Measurements from ENCODE around the gene AQP5. TPM values are rescaled to one million over a fixed set of nuclear protein-coding genes. Genes with fewer than 3 reads are reported as not detected.

AQP5 gene
- polyA plus RNA-seq, 4 donors, result 2.2 to 3.2 (median 2.6) TPM

DNA sequence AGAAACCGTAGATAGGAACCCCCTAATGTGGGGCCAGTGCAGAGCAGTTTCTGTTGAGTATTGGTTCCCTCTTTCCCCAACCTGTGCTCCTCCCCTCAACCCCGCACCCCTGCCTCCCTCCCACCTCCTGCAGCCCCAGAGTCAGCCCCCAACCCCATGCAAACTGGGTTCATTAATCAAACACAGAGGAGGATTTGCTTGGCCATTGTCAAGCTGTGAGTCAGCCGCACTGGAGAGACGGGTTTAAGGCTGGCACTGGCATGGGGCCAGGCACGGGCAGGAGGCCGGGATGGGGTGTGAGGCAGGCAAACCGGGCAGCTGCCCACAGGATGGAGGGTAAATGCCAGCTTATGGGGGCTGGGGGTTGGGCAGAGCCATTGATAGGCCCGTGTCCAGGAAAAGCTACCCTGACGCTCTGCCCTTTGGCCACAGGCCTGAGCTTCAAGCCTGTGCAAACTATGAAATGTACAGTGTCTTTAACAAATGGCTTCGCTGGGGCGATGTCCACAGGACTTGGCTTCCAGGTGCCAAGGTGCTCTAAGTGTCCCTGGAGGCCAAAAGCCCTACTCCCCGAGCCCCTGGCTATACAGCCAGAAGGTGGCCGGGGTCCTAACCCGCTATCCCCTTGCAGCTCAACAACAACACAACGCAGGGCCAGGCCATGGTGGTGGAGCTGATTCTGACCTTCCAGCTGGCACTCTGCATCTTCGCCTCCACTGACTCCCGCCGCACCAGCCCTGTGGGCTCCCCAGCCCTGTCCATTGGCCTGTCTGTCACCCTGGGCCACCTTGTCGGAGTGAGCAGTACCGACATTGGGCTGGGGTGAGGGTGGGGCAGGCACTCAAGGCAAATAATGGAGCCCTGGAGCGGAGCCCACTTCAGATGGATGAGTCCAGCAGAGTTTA, 1.4 kb downstream of the AQP5 start:
- DNase-seq (ENCODE audit: low read depth in 4 of 4, low spot score in 2 of 4), result no peak

DNA sequence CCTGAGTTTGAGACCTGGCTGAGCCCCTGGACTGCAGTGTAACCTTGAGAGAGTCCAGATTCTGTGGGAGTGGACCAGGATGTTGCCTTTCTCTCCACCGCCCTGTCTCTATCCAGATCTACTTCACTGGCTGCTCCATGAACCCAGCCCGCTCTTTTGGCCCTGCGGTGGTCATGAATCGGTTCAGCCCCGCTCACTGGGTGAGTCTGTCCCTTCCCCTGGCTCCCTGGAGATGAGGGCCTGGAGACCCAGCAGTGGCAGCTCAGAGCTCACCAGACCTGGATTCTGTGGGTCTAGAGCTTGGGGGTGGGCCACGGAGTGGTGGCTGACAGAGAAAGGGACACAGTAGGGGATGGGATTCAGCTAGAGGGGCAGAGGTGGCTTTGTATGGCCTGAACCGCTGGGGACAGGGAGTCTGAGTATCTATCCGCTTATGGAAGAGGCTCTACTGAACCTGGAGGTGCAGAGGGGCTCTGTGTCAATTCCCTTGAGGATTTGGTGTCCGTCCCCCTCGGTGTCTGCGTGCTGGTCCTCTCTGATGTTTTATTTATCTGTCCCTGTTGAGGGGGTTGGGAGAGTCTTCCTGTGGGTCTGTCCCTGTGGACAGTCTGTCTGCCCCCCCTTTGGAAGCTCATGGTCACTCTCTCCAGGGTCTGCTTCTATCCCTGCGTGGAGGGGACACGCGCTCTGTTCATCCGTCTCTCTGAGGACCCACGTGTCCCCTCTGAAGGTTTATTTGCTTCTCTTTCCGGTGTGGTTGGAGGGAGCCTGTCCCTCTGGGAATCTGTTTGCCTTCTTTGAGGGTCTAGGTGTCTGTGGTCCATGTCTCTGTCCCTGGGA, 2.5 kb downstream of the AQP5 start:
- no peak for DNase-seq (ENCODE audit: low read depth in 4 of 4, low spot score in 2 of 4)

DNA sequence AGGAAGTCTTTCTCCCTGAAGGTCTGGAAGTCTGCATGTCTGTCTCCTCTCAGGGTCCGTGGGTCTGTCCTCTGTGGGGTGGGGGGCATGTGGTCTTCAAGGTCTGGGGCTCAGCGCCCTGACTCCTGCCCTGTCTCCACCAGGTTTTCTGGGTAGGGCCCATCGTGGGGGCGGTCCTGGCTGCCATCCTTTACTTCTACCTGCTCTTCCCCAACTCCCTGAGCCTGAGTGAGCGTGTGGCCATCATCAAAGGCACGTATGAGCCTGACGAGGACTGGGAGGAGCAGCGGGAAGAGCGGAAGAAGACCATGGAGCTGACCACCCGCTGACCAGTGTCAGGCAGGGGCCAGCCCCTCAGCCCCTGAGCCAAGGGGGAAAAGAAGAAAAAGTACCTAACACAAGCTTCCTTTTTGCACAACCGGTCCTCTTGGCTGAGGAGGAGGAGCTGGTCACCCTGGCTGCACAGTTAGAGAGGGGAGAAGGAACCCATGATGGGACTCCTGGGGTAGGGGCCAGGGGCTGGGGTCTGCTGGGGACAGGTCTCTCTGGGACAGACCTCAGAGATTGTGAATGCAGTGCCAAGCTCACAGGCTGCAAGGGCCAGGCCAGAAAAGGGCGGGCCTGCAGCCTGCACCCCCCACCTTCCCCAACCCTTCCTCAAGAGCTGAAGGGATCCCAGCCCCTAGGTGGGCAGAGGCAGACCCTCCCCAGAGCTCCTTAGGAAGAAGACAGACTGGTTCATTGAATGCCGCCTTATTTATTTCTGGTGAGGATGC, 3.4 kb downstream of the AQP5 start:
- DNase-seq (ENCODE audit: low read depth in 4 of 4, low spot score in 2 of 4), result no peak

DNA sequence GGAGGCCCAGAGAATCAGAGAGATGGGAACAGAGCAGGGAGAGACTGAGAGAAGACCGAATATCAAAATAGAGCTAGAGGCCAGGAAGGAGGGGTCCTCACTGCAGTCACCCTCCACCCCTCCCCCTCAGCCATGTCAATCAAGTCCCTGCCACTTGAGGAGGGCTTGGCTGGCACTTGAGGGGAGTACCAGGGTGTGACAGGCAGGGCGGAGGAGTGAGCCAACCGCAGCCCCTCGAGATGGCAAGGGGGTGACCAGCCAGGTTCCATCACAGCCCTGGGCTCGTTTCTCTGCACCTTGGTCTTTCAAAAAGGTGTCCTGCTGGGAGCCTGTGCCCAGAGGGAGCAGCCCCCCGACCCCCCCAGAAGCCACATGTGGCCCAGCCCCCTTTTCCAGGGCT, 4.2 kb downstream of the AQP5 start:
- DNase-seq (ENCODE audit: low read depth in 4 of 4, low spot score in 2 of 4), result no peak

DNA sequence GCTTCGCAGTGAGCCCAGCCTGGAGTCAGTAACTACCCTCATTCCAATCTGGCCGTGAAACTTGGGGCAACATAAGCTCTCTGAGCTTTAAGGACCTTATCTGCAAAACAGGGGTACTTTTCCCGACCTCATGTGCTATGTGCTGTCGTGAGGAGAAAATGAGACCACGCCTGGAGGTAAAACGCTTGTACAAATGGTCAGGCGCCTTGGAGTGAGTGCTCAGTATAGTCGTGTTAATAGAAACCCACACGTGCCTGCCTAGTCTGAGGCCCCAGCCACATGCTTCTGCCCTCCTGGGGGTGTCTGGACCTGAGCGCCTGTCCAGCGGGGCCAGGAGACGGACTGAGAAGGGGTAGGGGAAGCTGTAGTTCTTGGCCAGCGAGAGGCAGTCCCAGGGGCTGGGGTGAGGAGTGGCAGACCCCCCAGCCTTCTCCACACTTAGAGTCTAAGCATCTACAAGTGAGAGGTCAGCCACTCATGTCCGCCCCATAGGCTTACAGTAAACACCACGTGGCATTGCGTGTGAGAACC, 4.9 kb downstream of the AQP5 start:
- no peak for DNase-seq (ENCODE audit: low read depth in 4 of 4, low spot score in 2 of 4)

DNA sequence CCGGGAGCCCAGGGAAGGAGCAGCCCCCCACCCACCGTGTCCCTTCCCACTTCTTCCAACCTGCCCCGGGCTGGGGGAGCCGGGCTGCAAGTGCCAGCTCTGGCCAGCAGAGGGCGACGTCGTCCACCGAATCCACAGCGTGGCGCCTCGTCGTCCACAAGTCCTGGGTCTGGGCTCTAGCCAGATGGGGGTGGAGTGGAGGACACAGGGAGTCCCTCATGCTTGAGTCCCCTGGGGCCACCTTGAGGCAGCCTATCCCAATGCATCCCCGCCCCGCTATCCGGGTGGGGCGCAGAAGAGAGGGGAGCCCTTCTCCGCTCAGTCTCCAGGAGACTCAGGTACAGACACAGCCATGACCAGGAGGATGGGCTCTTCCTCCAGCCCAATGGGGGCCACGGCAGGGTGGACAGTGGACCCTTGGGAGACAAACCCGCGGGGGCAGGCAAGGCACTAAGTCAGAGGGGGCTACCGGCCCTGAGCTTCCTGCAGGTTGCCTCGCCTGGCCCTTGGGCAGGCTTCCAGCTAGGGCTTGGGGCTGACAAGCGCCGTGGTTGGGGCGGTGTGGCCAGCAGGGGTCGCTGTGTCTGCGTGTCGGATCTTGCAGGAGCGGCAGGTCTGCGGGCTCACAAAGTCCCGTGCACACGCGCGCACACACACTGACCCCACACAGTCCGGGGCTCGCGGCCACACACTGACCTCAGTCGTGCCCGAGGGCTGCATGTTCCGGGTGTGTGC, 5.5 kb downstream of the AQP5 start:
- peak; percentile 72 to 83 (median 76) for DNase-seq (ENCODE audit: low read depth in 4 of 4, low spot score in 2 of 4)

DNA sequence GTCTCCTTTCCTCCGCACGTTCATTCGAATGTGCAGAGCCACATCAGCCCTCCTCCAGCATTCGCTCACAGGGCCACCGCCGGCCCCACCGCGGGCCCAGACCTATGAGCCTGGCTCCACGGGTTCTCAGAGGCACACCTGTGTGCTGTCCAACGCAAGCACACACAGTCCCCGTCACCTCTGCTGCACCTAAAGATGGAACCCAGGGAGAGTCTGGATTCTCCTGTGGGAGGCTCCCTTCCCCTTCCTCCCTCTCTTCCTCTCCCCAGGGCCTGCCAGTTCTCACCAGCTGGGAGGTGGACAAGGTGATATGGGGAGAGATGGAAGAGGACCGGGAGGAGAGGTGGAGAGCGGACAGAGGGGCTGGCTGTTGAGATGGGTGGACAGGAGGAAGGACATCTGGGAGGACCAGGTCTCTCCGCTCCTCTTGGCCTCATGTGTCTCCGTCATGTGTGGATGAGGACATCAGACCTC, 6.1 kb downstream of the AQP5 start:
- no peak for DNase-seq (ENCODE audit: low read depth in 4 of 4, low spot score in 2 of 4)

DNA sequence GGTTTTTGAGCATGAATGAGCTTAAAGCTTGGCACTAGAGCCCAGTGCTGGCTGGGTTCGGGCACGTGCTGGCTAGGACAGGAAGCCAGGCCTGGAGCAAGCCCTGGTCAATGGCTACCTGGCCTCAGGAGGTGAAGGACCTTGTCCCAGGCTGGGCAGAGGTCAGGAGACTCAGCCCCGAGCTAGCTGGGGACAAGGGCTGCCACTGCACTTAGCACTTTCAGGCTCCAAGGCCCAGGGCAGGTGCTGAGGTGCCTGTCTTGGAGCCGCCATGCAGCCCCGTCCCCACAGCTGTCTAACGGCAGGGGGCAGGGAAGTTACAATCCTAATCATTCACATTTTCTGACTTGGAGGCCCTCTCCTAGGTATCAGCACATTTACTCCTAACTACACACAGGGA, 6.8 kb downstream of the AQP5 start:
- no peak for DNase-seq (ENCODE audit: low read depth in 4 of 4, low spot score in 2 of 4)

DNA sequence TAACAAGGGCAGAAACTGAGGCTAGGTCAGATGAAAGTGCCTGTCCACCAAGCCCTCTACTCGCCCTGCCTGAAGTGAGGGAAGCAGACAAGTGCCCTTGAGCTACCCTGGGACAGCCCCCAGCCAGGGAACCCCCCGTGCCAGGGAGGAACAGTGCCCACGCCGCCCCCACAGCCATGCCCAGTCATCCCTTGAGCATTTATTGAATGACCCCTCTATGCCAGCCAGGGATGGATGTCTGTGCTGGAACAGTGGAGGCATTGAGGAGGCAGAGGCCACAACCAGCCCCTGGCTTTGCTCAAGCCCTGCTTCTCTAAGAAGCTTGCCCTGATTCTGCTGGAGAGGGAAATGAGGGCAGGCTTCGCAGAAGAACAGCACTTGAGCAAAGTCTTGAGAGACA, 7.4 kb downstream of the AQP5 start:
- no peak for DNase-seq (ENCODE audit: low read depth in 4 of 4, low spot score in 2 of 4)

DNA sequence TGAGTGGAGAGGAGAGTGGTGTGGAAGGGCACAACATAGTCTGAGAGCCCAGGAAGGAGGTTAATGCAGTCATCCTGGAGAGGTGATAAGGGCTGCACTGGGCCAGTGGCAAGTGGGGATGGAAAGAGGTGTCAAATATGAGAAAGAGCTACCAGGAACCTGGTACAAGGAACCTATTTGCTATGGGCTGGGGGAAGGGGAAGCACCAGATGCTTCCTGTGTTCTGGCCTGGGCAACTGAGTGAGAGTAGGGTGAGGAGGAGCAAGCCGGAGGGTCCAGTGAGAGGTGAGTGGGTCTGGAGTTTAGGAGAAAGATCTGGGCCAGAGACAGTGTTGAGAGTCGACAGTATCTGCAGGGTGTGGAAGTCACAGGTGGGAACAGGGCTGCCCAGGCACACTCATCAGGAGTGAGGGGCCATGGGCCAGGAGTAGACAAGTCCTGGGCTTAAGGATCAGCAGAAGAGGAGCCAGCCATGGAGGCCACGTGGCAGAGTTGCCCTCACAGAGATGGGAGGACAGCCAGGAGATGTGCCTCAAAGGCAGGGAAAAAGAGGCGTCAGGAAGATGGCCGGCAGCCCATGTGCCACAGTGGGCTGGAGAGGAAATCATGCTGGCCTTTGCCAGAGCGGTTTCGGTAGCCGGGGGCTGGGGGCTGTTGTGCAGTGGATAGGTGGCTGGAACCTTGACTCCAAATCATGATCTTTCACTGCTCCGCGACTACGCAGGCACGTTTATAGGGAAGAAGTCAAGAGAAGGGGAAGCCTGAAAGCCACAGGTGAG, 8.2 kb downstream of the AQP5 start:
- DNase-seq (ENCODE audit: low read depth in 4 of 4, low spot score in 2 of 4), result no peak

DNA sequence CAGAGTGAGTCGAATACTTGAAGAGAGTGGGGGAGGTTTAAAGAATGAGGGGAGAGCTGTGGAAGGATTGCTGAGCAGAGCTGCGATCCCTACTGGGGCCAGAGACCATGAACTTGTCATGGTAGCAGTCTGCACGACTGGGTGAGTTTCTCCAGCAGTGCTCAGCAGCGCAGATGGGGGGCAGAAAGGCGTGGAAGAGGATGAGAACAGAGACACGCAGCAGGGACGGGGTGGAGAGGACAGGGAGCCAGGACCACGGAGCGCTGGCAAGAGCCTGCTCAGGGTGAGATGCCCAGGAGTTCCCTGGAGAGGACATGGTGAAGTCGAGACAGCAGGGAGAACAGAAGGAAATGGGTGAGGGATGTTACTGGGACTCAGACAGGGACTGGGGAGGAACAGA, 9.0 kb downstream of the AQP5 start:
- DNase-seq (ENCODE audit: low read depth in 4 of 4, low spot score in 2 of 4), result no peak

DNA sequence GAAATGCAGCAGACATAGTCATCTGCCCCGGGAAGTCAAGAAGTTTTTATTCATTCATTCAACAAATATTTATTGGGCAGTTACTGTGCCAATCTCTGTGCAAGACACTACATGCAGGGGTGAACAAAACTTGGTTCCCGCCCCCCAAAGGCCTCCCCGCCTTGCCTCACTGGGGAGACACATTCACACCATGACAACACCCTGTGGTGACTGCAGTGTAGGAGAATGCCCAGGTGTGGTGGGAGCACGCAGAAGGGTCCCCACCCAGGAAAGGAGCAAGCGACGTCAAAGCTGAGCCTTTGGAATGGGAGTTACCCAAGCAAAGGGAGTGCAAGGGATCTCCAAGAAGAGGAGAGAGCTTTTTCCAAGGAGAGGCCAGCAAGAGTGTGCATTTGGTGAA, 9.5 kb downstream of the AQP5 start:
- DNase-seq (ENCODE audit: low read depth in 4 of 4, low spot score in 2 of 4), result no peak

DNA sequence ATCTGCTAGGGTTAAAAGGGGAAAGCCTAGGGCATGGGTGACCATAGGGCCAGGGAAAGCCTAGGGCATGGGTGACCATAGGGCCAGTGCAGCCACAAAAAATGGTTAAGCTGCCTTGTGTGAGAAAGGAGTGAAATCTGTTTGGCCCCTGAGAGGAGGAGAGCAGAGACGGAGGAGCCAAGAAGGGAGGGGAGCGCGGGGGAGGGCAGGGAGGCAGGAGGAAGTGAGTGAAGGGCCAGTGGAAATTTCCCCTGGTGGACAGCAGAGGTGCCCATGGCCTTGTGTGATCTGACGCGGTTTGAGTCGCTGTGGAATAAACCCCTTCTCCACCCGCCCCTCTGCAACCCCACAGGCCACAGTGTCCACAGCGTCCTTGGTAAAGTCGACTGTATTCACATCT, 10.5 kb downstream of the AQP5 start:
- no peak for DNase-seq (ENCODE audit: low read depth in 4 of 4, low spot score in 2 of 4)

DNA sequence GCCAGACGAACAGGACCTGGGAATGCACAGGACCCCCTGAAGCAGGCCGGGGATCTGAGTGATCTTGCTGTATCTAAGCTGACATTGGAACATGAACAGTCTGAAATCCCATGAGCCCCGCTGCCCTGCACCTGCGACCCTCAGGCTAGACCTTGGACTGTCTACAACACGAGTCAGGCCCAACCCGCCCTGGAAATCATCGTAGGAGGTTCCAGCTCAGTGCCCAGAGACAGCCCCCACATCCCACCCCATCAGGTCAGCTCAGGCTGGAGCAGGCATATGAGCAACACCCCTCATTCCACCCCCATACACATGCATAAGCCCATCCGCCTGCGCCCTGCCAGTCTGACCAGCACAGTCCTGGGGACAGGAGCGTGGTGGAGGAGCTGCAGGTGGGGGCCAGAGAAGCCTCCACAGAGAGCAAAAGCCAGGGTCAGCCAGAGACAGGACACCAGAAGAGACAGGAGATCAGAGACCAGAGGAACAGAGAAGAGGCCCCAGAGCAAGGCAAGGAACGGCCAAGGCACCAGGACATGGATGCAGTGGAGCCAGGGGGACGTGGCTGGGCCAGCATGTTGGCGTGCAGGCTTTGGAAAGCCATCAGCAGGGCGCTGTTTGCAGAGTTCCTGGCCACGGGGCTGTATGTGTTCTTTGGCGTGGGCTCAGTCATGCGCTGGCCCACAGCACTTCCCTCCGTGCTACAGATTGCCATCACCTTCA, 11.1 kb downstream of the AQP5 start, which contains the start of gene AQP6:
Gene AQP6 (plus strand): TSS at position 307 of the 720 bp plus-strand sequence. CDS start 227 bp downstream, at position 534.
- no peak for DNase-seq (ENCODE audit: low read depth in 4 of 4, low spot score in 2 of 4)

DNA sequence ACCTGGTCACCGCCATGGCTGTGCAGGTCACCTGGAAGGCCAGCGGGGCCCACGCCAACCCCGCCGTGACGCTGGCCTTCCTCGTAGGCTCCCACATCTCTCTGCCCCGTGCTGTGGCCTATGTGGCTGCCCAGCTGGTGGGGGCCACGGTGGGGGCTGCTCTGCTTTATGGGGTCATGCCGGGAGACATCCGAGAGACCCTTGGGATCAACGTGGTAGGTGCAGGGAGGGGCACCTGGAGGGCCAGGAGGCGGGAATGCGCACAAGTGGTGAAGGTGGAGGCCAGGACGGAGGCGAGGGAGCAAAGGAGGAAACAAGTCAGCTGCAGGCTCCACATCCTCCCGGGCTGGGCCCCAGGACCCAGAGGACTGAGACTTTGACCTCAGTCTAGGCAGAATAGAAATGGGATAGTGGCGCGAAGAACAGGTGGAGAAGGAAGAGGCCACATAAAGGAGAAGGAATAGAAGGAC, 11.7 kb downstream of the AQP5 start:
- DNase-seq (ENCODE audit: low read depth in 4 of 4, low spot score in 2 of 4), result no peak

DNA sequence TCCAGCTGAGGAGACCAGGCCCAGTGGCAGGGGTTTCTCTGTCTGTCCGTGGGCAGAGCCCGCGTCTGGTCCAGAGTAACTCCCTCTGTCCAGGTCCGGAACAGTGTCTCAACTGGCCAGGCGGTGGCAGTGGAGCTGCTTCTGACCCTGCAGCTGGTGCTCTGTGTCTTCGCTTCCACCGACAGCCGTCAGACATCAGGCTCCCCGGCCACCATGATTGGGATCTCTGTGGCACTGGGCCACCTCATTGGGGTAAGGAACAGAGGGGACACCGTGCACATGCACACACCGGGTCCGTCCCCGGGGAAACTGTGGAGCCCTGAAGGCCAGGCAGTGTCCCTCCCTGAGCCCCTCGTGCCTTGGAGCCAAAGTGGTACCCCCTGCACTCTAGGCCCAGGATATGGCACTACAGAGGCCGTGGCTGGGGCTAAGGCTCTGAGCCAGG, 12.6 kb downstream of the AQP5 start:
- no peak for DNase-seq (ENCODE audit: low read depth in 4 of 4, low spot score in 2 of 4)

DNA sequence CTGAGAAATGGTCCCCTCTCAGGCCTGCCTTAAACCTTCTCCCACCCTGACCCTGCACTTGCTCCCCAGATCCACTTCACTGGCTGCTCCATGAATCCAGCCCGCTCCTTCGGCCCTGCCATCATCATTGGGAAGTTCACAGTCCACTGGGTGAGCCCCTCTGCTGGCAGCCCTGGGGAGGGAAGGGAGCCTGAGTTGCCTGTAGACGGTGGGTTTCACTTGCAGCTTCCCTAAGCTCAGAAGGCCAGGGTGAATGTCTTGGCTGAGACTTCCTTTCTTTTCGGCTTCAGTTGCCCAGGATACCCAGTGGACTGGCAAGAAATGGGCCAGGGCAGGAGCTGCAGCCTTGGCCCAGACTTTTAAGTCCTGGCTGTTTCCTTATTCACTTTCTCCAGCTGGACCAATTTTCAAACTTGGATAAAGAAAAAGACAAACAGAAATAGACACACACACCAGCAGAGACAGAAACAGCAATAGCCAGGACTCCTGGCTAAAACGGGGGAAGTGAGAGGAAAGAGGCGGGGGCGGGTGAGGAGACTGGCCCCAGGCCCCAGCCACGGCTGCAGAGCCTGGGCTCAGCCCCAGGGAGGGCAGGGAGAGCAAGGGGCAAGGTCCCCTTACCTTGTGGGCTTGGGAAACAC, 13.1 kb downstream of the AQP5 start:
- no peak for DNase-seq (ENCODE audit: low read depth in 4 of 4, low spot score in 2 of 4)

DNA sequence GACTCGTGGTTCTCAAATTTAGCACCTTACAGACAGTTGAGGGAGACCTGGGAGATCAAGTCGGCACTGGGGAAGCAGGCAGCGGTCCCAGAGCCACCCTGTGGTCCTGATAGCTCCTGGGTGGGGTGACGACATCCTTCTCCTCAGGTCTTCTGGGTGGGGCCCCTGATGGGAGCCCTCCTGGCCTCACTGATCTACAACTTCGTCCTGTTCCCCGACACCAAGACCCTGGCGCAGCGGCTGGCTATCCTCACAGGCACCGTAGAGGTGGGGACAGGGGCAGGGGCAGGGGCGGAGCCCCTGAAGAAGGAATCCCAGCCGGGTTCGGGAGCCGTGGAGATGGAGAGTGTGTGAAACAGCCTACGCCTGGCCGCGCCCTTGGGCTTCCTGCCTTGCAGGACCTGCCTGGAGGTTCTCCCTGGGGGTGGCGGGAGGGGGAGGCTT, 13.7 kb downstream of the AQP5 start:
- no peak for DNase-seq (ENCODE audit: low read depth in 4 of 4, low spot score in 2 of 4)
